GM21390 (cell line): ENCODE data around the gene EGLN2.
"Not testable (repeated sequence)": the region's sequence is repeated elsewhere in the genome, so short reads cannot be mapped to it uniquely, and the experiment has no call there.

Experiments used
- ATAC-seq: cut with Tn5 transposase; IDR thresholded peaks from one replicate; pipeline ENCODE4 v1.9.1; 2021; ENCODE audit not compliant: unreplicated experiment

EGLN2 gene

GRCh38 chr19:40815223-40815622, 16.2 kb downstream of the EGLN2 start:
- ATAC-seq = no peak

- not testable (repeated sequence) for ATAC-seq
These were observed 19.7 kb downstream of the EGLN2 start for GRCh38 chr19:40818480-40819399.

GRCh38 chr19:40819479-40820234, 20.7 kb downstream of the EGLN2 start:
- ATAC-seq = not testable (repeated sequence)

- no peak for ATAC-seq
These were observed 23.2 kb downstream of the EGLN2 start for GRCh38 chr19:40822161-40822560.

- ATAC-seq = not testable (repeated sequence)
These were observed 23.9 kb downstream of the EGLN2 start for GRCh38 chr19:40822704-40823553.

GRCh38 chr19:40824916-40825315, 25.9 kb downstream of the EGLN2 start:
- not testable (repeated sequence) for ATAC-seq

GRCh38 chr19:40825460-40826095, 26.6 kb downstream of the EGLN2 start:
- ATAC-seq = not testable (repeated sequence)

- not testable (repeated sequence) for ATAC-seq
These were observed 27.3 kb downstream of the EGLN2 start for GRCh38 chr19:40826312-40826698.

GRCh38 chr19:40826699-40827385, 27.9 kb downstream of the EGLN2 start:
- not testable (repeated sequence) for ATAC-seq

- no peak for ATAC-seq
These were observed 28.6 kb downstream of the EGLN2 start for GRCh38 chr19:40827386-40828247.

GRCh38 chr19:40829205-40829604, 30.2 kb downstream of the EGLN2 start:
- ATAC-seq = no peak

GRCh38 chr19:40830741-40831140, 31.8 kb downstream of the EGLN2 start:
- not testable (repeated sequence) for ATAC-seq

GRCh38 chr19:40831502-40832430, 32.8 kb downstream of the EGLN2 start:
- no peak for ATAC-seq

GRCh38 chr19:40832431-40832790, 33.4 kb downstream of the EGLN2 start:
- ATAC-seq = not testable (repeated sequence)

GRCh38 chr19:40833728-40834533, 34.9 kb downstream of the EGLN2 start:
- not testable (repeated sequence) for ATAC-seq

- no peak for ATAC-seq
These were observed 37.9 kb downstream of the EGLN2 start for GRCh38 chr19:40836754-40837429.

- ATAC-seq = not testable (repeated sequence)
These were observed 39.5 kb downstream of the EGLN2 start for GRCh38 chr19:40838477-40838876.
